Measurements from ENCODE around the gene CNOT8.

CNOT8 gene

GRCh38 chr5:154842689-154843530, 15.5 kb upstream of the CNOT8 start:
- H2AFZ ChIP-seq (ENCODE audit: low read depth, low read length): no peak overlapping the region
- no peaks in the 10 kb centered on the region for H3K36me3 ChIP-seq (replicated peaks; ENCODE audit: low read depth, low read length)
- no peaks in the 10 kb centered on the region for H4K20me1 ChIP-seq (ENCODE audit: insufficient read depth, low read length)
- H3K9me3 ChIP-seq (ENCODE audit: insufficient read depth, low read length): no peaks in the 10 kb centered on the region
- no peaks in the 10 kb centered on the region for H3K4me1 ChIP-seq (ENCODE audit: low read length)
- H3K27me3 ChIP-seq (ENCODE audit: low read depth, low read length): no peaks in the 10 kb centered on the region
- no peak overlapping the region for H3K4me2 ChIP-seq (ENCODE audit: low read length)
- no peak overlapping the region for H3K27ac ChIP-seq (ENCODE audit: low read length)
- no peak overlapping the region for H3K9ac ChIP-seq (ENCODE audit: low read length)
- H3K79me2 ChIP-seq (ENCODE audit: low read length): no peaks in the 10 kb centered on the region
- TF ChIP-seq EZH2phosphoT487 (IDR thresholded peaks at IDR 0.05; ENCODE audit: low read depth): no peak
- TF ChIP-seq, protein P1, sequence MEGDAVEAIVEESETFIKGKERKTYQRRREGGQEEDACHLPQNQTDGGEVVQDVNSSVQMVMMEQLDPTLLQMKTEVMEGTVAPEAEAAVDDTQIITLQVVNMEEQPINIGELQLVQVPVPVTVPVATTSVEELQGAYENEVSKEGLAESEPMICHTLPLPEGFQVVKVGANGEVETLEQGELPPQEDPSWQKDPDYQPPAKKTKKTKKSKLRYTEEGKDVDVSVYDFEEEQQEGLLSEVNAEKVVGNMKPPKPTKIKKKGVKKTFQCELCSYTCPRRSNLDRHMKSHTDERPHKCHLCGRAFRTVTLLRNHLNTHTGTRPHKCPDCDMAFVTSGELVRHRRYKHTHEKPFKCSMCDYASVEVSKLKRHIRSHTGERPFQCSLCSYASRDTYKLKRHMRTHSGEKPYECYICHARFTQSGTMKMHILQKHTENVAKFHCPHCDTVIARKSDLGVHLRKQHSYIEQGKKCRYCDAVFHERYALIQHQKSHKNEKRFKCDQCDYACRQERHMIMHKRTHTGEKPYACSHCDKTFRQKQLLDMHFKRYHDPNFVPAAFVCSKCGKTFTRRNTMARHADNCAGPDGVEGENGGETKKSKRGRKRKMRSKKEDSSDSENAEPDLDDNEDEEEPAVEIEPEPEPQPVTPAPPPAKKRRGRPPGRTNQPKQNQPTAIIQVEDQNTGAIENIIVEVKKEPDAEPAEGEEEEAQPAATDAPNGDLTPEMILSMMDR (IDR thresholded peaks at IDR 0.05; ENCODE audit: low read depth, low read length): no peak
- no peak overlapping the region for H3K4me3 ChIP-seq (ENCODE audit: low read length)

GRCh38 chr5:154844809-154845208, 13.6 kb upstream of the CNOT8 start:
- H3K79me2 ChIP-seq (ENCODE audit: low read length): no peaks in the 10 kb centered on the region
- TF ChIP-seq, protein P1 (IDR thresholded peaks at IDR 0.05; ENCODE audit: low read depth, low read length): no peak
- TF ChIP-seq EZH2phosphoT487 (IDR thresholded peaks at IDR 0.05; ENCODE audit: low read depth): no peak
- no peaks in the 10 kb centered on the region for H3K4me1 ChIP-seq (ENCODE audit: low read length)
- H3K27ac ChIP-seq (ENCODE audit: low read length): no peak overlapping the region
- no peaks in the 10 kb centered on the region for H3K9me3 ChIP-seq (ENCODE audit: insufficient read depth, low read length)
- H2AFZ ChIP-seq (ENCODE audit: low read depth, low read length): no peak overlapping the region
- no peaks in the 10 kb centered on the region for H4K20me1 ChIP-seq (ENCODE audit: insufficient read depth, low read length)
- no peak overlapping the region for H3K4me2 ChIP-seq (ENCODE audit: low read length)
- no peak overlapping the region for H3K9ac ChIP-seq (ENCODE audit: low read length)
- no peaks in the 10 kb centered on the region for H3K36me3 ChIP-seq (replicated peaks; ENCODE audit: low read depth, low read length)
- no peak overlapping the region for H3K4me3 ChIP-seq (ENCODE audit: low read length)
- H3K27me3 ChIP-seq (ENCODE audit: low read depth, low read length): no peaks in the 10 kb centered on the region

DNA sequence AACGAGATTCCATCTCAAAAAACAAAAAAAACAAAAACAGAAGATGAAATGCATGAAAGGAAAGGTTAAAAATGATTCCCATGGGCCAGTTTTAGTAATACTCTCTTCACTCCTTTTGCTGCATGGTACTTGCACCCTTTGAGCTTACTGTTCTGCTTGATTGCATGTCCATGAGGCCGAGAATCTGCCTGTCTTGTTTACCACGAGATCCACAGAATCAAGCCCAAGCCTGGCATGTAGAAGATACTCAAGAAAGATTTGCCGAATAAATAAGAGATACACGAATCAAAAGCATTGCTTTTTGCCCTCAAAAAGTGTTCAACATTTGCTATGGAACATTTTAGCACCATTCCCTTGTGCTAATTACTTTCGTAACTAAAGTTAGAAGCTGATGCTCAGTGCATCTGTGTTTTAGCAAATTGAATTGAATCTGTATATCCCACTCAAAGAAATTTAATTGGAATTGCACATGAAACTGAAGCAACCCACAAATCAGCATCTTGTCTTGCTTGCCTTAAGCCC, 9.1 kb upstream of the CNOT8 start:
- no peaks in the 10 kb centered on the region for H3K36me3 ChIP-seq (replicated peaks; ENCODE audit: low read depth, low read length)
- no peaks in the 10 kb centered on the region for H3K4me1 ChIP-seq (ENCODE audit: low read length)
- H4K20me1 ChIP-seq (ENCODE audit: insufficient read depth, low read length): no peaks in the 10 kb centered on the region
- H3K27ac ChIP-seq (ENCODE audit: low read length): no peak overlapping the region
- H3K79me2 ChIP-seq (ENCODE audit: low read length): no peaks in the 10 kb centered on the region
- TF ChIP-seq, protein P1 (IDR thresholded peaks at IDR 0.05; ENCODE audit: low read depth, low read length): no peak
- no peak for TF ChIP-seq EZH2phosphoT487 (IDR thresholded peaks at IDR 0.05; ENCODE audit: low read depth)
- H3K9ac ChIP-seq (ENCODE audit: low read length): no peak overlapping the region
- H3K27me3 ChIP-seq (ENCODE audit: low read depth, low read length): no peaks in the 10 kb centered on the region
- H3K9me3 ChIP-seq (ENCODE audit: insufficient read depth, low read length): no peaks in the 10 kb centered on the region
- H3K4me3 ChIP-seq (ENCODE audit: low read length): no peak overlapping the region
- no peak overlapping the region for H2AFZ ChIP-seq (ENCODE audit: low read depth, low read length)
- no peak overlapping the region for H3K4me2 ChIP-seq (ENCODE audit: low read length)

GRCh38 chr5:154849791-154850201, 8.6 kb upstream of the CNOT8 start:
- Histone ChIP-seq H3K4me3 (ENCODE audit: low read length) (no peak overlapping the region), H3K27ac (ENCODE audit: low read length) (no peak overlapping the region)

More at GRCh38 chr5:154849791-154850201, 8.6 kb upstream of the CNOT8 start:
- Histone ChIP-seq H3K36me3 (replicated peaks; ENCODE audit: low read depth, low read length) (no peaks in the 10 kb centered on the region), H3K27me3 (ENCODE audit: low read depth, low read length) (no peaks in the 10 kb centered on the region), H3K9ac (ENCODE audit: low read length) (no peak overlapping the region), H3K4me2 (ENCODE audit: low read length) (no peak overlapping the region), H3K4me1 (ENCODE audit: low read length) (no peaks in the 10 kb centered on the region), H3K9me3 (ENCODE audit: insufficient read depth, low read length) (no peaks in the 10 kb centered on the region), H4K20me1 (ENCODE audit: insufficient read depth, low read length) (no peaks in the 10 kb centered on the region), H2AFZ (ENCODE audit: low read depth, low read length) (no peak overlapping the region), H3K79me2 (ENCODE audit: low read length) (no peaks in the 10 kb centered on the region)
- TF ChIP-seq EZH2phosphoT487 (IDR thresholded peaks at IDR 0.05; ENCODE audit: low read depth): no peak
- TF ChIP-seq, protein P1 (IDR thresholded peaks at IDR 0.05; ENCODE audit: low read depth, low read length): no peak

Measured in OCI-LY3 (cell line).